LoVo (cell line): ENCODE results near the gene RASAL1.
A peak's percentile ranks its signal among the peaks of the same experiment; 100 is the strongest.

ENCODE experiments used
- DNase-seq: peaks from one replicate; pipeline ENCODE4 v3.0.0-alpha.2; 2016; ENCODE audit warnings: low spot score

The RASAL1 gene, protein sequence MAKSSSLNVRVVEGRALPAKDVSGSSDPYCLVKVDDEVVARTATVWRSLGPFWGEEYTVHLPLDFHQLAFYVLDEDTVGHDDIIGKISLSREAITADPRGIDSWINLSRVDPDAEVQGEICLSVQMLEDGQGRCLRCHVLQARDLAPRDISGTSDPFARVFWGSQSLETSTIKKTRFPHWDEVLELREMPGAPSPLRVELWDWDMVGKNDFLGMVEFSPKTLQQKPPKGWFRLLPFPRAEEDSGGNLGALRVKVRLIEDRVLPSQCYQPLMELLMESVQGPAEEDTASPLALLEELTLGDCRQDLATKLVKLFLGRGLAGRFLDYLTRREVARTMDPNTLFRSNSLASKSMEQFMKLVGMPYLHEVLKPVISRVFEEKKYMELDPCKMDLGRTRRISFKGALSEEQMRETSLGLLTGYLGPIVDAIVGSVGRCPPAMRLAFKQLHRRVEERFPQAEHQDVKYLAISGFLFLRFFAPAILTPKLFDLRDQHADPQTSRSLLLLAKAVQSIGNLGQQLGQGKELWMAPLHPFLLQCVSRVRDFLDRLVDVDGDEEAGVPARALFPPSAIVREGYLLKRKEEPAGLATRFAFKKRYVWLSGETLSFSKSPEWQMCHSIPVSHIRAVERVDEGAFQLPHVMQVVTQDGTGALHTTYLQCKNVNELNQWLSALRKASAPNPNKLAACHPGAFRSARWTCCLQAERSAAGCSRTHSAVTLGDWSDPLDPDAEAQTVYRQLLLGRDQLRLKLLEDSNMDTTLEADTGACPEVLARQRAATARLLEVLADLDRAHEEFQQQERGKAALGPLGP

DNA sequence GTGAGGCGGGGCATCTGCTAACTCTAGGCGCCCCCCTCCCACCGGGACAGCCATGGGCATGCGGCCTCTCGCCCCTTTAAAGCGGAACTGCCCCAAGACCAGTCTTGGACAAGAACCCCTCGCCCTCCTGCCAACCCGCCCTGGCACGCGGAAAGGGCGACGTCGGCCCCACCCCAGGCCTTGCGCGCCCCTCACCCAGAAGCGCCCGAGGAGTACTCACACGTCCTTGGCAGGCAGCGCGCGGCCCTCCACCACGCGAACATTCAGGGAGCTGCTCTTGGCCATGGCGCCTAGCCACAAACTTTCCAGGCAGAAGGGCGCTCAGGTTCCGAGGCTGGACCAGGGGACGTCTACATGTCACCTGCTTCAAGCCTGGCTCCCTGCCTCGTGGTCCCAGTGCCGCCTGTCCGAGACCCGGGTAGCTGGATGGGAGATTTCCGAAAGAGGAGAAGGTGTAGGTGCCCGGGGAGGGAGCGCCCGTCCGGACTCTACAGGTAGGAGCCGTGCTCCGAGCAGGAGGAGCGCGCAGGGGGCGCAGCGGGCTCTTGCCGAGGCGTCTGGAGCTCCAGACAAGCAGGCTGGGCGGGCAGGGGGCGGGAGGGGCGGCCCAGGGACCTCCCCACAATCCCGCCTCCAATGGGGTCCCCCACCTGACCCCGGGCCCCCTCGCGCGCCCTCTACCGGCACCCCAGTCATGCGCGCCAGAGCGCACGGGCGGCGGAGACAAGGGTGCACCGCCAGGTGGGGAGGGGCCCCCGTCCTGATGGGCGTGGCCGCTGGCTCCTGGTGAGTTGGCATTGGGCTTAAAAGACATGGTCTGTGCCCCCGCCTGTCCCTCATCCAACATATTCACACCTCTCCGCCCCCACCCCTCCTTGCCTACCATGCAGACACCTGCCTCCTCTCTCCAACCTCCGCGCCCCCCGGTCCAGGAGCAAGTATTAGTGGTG, at the start of gene RASAL1:
TSS of gene RASAL1 (minus strand) at position 584 of the 950 bp plus-strand sequence. CDS start at position 285, 299 bp downstream.
- DNase-seq, result peak; percentile 74

DNA sequence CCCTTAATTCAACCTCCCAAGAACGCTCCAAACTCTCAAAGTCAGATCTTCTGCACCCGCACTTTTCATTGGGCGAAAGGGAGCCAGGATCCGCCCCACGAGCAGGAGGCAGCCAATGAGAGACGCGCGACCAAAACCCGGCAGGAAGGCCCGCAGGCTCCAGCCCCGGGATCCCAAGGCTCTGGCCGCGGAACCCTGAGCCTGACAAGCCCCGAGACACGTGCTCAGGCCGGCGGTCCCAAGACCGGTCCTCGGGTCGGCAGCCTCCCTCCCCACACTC, 49.3 kb upstream of the RASAL1 start:
- peak; percentile 96 for DNase-seq

DNA sequence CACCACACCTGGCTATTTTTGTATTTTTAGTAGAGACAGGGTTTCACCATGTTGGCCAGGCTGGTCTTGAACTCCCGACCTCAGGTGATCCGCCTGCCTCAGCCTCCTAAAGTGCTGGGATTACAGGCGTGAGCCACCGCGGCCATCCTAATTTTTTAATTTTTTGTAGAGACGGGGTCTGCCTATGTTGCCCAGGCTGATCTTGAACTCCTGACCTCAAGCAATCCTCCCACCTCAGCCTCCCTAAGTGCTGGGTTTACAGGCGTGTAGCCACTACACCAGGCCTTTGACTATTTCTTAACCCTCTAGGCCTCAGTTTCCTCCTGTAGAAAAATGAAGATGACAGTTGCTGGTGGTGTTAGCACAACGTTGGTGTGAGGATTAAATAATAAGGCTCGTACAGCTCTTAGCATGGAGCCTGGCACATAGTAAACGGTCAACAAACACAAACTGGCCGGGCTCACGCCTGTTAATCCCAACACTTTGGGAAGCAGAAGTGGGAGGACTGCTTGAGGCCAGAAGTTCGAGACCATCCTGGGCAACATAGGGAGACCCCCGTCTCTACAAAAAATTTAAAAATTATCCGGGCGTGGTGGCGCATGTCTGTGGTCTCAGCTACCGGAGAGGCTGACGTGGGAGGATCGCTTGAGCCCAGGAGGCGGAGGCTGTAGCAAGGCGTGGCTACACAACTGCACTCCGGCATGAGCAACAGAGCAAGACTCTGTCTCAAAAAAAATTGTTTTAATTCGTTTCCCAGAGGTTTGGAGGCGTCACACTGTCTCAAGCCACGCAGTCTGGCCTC, 48.7 kb upstream of the RASAL1 start:
- no peak for DNase-seq

DNA sequence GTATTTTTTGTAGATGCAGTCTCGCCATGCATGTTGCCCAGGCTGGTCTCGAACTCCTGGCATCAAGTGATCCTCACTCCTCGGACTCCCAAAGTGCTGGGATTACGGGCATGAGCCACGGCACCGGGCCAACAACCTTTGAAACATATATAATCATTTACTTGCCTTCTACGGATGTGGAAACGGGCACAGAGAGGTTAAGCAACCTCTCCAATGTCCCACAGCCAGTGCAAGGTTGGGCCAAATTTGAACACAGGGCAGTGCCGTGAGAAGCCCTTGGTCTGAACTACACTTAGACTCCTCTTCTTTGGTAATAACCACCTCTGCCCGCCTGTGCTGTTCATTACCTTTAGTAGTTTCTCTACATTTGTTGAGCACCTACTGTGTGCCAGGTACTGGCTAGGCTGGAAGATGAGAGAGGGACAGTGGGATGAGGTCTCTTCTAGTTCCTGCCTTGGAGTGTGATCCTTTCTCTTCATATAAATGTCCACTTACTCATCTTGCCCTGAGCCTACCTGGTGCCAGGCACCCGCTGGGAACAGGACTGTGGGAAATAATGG, 47.5 kb upstream of the RASAL1 start:
- DNase-seq, result no peak

DNA sequence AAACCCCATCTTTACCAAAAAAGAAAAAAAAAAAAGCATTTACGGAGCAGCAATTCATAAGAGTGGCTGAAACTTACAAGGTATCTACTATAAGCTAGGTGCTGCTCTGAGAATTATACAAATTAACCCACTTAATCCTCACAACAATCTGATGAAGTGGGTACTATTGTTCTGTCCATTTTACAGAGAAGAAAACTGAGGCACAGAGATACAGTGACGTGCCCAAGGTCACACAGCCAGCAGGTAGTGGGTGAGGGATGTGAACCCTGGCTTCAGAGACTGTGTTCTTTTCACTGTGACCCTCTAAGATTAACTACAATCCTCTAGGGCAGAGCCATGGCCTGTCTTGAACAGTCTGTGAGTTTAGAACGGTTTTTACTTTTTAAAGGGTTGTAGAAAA, 46.4 kb upstream of the RASAL1 start:
- DNase-seq, result no peak

DNA sequence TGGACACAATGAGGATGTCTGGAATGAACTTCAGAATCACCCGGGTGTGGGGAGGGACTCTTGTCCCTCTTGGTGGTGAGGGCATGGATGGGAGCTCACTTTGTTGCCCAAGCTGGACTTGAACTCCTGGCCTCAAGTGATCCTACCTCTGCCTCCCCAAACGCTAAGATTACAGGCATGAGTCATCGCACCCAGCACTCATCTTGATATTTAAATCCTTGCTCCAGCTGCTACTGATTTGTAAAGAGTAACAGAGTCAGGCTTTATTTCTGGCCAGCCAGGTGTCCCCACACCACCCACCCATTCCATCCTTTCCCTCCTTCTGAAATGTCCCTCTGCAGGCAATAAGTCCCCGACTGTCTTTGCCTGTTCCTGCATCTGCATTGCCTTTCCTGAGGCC, 44.8 kb upstream of the RASAL1 start:
- no peak for DNase-seq

DNA sequence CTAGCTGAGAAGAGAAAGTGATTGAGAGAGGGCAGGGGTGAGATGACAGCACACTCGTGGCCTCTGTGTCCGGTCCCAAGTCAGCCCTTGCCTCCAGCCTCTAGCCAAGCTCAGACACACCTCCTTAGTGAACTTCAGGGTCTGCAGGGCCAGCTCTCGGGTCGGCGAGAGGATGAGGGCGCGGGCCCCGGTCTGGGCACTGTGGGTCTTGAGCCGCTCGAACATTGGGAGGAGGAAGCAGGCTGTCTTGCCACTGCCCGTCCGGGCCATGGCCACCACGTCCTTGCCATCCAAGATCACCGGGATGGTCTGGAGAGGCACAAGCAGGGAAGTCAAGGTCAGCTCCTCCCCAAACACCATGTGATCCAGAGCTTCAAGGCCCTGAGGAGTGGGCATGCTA, 43.5 kb upstream of the RASAL1 start:
- DNase-seq, result no peak

DNA sequence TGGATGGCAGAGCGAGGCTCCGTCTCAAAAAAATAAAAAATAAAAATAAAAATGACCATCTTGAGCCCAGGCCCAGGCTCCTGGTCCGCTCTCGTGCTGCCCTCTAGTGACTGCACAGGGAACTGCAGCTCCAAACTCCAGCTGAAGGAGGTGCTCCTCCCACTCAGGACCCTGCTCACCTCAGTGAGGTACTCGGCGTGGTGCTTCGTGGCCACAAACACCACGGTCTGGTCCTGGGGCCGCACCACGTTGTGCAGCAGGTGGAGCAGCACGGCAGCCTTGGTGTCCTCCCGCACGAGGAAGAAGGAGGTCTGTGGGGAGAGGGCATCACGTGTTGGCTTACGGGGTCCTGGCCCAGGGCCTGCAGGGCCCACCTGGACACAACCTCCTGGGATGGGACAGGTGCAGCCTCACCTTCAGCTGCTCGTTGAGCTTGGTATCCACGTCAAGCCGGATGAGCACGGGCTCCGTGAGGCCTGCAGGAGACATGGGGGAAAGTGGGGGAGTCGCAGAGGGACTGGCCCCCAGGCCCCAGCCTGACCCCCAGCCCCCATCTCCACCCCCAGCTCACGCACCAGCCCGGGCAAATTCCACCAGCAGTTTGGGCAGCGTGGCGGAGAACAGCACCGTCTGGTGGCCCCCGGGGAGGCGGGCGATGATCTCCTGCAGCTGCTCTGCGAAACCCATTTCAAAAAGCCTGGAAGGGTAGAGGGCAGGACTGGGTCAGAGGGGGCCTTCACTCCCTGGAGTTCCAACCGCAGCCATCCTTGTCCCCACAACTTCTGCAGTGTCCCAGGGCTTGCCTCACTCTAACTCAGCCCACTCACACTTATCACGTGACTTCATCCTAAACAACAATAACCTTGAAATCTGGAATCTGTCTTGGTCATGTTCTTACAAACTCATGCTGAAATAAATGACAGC, 39.2 kb upstream of the RASAL1 start:
- peak; percentile 59 for DNase-seq

DNA sequence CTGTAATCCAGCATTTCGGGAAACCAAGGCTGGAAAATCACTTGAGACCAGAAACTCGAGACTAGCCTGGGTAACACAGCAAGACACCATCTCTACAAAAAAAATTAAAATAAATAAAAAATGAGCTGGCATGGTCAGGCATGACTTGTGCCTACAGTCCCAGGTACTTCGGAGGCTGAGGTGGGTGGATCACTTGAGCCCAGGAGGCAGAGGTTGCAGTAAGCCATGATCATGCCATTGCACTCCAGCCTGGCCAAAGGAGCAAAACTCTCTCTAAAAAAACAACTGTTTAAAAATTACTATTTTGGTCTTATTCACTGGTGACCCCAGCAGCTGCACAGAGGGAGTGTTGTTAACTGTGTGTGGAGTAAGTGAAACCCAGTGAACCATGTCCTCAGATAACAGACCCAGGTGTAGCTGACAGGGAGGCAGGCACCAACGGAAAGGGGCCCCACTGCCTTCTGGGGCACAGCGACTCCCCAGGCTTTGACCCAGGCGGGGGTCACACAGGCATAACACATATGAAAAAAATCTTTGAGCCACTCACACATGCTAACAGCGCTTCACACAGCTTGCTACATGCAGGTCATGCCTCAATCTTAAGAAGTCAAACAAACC, 37.6 kb upstream of the RASAL1 start:
- DNase-seq, result no peak

DNA sequence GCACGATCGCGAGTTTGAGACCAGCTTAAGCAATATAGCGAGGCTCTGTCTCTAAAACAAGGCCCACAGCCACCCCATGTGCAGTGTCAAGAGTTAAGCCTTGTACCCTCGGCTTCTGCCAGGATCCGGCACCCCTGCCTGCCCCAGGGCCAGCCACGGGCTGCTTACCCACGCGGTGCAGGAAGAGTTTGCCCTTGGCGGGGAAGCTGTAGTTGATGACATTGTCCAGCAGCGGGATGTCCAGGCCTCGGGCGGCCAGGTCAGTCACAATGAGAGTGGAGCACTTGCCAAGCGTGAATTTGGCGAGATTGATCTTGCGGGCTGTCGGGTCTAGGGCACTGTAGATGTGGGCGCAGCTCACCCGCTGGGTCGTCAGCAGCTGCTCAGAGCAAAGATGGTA, 36.6 kb upstream of the RASAL1 start:
- no peak for DNase-seq

DNA sequence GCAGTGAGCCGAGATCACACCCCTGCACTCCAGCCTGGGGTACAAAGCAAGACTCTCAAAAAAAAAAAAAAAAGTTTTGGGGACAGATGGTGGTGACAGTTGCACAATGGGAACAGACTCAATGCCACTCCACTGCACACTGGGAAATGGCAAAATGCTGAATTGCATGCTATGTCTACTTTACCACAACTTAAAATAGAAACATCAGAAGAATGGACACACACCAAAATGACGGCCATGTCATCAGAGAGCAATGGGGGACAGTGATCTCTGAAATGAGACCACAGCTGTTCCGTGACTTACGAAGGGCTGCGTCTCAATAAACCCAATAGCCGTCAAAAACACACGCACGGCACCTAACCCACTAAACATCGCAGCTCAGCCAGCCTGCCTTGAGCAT, 36.0 kb upstream of the RASAL1 start:
- no peak for DNase-seq

DNA sequence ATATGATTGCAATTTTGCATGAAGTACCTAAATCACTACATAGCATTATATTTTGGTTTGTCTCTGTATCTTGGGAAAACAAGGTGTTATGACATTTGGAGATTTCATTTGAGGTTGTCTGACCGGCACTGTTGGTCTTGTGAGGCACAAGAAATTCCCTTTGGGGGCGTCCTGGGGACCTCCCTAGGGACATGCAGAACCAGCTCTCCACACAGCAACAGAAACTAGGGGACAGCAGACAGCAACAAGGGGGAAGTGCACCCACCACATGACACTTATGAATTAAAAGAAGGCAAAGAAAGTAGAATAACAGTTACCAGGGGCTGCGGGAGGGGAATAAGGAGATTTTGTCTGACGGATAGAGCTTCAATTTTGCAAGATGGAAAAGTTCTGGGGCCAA, 35.4 kb upstream of the RASAL1 start:
- no peak for DNase-seq

DNA sequence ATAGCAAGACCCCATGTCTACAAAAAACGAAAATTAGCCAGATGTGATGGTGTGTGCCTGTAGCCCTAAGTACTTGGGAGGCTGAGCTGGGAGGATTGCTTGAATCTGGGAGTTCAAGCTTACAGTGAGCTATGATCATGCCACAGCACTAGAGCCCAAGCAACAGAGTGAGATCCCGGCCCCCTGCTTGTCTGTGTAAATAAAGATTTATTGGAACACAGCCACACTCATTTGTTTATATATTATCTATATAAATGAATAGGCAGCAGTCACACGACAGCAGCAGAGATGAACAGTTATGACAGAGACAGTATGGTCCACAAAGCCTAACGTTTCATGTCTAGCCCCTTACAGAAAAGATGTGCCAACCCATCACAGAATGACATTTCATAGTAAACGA, 34.9 kb upstream of the RASAL1 start:
- DNase-seq, result no peak

DNA sequence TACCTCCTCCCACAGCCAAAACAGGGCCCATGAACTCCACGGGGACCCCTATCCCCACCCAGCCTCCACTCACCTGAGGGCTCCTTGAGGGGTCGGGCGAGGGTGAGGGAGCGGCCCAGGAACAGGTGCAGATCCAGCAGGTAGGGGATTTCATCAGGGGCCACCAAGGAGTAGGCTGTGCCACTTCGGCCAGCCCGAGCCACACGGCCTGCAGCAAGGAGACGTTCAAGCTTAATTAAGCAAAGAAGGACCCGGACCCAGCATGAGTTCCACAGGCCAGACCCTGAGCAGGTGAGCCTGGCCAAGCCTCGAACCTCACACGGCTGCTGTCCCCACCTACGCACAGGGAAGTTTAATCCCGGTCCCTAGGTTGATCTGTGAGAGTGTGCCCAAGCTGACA, 34.1 kb upstream of the RASAL1 start:
- DNase-seq, result no peak

DNA sequence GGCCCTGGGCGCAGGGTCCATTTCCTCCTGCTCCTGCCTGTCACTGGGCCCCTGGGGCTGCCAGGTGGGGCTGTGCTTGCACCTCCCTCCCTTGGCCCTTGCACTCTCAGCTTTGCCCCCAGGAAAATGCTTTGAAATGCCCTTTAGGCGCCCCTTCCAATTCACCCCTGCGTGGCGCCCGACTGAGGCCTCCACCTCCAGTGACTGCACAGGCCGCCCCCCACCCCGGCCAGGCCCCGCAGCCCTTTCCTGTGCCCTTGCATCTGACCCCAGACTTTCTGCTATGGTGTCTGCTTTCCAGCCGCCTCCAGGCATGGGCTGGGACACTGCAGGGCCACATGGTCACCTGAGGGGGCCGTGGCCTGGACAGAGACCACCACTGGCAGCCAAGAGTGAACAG, 32.3 kb upstream of the RASAL1 start:
- no peak for DNase-seq

DNA sequence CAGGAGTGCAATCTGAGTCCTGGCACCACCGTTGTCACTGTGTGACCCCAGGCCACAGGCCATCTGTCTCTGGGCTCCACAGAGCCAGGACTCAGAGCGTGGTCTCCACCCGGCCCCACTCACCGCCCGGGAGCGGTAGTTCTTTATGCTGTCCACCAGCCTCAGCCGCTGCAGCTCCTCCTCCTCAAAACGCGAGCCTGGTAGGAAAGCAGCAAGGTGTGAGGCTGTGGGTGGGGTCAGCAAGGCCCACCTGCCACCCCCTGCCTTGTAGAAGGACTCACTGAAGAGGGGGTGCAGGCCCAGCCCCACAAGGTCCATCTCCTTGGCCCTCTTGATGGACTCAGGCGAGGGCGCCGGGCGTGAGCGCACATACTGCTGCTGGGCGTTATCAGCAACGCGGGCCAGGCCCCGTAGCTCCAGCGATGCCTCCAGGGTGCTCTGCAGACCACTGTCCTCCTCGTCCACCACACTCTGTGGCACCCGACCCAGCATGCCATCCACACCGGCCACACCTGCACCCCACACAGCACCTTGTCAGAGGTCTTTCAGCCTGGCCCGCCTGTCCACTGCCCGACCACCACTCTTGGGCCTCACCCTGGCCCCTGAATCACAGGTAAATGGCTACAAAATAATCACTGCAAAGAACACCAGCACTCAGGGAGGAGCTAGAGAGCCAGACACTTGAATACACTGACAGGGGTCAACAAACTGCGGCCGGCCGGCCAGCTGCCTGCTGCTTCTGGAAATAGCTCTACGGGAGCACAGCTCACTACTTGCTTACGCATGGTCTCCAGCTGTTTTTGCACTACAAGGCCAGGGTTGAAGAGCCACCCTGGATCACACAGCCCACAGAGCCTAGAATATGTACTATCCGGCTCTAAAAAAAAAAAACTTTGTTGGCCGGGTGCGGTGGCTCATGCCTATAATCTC, 30.2 kb upstream of the RASAL1 start:
- no peak for DNase-seq

DNA sequence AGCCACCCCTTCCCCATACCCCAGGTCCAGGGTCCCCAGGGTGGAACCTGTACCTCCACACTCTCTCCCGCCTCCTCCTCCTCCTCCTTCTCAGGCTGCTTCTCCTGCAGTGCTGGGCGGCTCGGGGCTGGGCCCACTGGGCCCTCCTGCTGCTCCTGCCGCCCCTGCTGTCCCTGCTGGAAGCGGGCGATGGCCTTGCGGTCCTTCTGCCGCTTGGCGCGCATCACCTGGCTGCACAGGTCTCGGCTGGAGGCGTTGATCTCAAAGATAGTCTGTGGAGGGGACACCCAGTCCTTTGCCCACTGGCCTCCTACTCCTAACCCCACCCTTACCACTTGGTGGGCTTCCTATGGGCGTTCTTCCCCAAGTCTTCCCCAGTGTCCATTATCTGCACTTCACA, 28.5 kb upstream of the RASAL1 start:
- DNase-seq, result no peak

DNA sequence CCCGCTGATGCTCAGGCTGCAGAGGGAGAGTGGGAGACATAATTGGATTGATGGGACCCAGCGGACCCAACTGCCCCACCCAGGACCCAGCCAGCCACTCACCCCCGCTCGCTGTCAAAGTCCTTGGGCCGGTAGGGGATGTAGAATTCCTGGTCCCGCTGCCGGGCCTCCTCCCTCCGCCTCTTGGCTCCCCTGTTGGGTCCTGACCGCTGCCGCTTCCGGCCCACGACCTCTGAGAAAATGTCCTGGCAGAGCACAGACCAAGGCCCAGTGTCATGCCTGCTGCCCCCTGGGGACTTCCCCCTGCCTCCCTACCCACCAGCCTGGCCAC, 27.4 kb upstream of the RASAL1 start:
- DNase-seq, result no peak
